Tibial nerve (tissue), 4 donors: ENCODE data around the gene ITPRID1. TPM values are rescaled to one million over a fixed set of nuclear protein-coding genes. Genes with fewer than 3 reads are reported as not detected.
"Not testable (repeated sequence)": the region's sequence is repeated elsewhere in the genome, so short reads cannot be mapped to it uniquely, and the experiment has no call there.

ENCODE experiments used
- DNase-seq, 2 donors: peaks; one replicate each; pipeline ENCODE4 v3.0.0-alpha.2; 2019; ENCODE audit warnings: low spot score in 2 of 2
- H3K27ac ChIP-seq, 4 donors: fragments of 200-600 bp; sonication (generic) in 3 of 4; one replicate each; pipeline ENCODE4 v1.5.1; 2017 to 2019; ENCODE audit warnings: mild to moderate bottlenecking in 1 of 4
- H3K27me3 ChIP-seq, 2 donors: fragments of 200-600 bp; sonication (generic) in 1 of 2; one replicate each; pipeline versions ENCODE4 v1.5.1 to v1.6.0; 2017 to 2019
- H3K36me3 ChIP-seq, 3 donors: fragments of 200-600 bp; sonication (generic); one replicate each; pipeline ENCODE4 v1.5.1; 2018 to 2019
- H3K4me1 ChIP-seq, 4 donors: fragments of 200-600 bp; sonication (generic) in 3 of 4; one replicate each; pipeline ENCODE4 v1.5.1; 2017 to 2019
- H3K4me3 ChIP-seq, 4 donors: fragments of 200-600 bp; sonication (generic) in 3 of 4; one replicate each; pipeline ENCODE4 v1.5.1; 2017 to 2019; ENCODE audit warnings: mild to moderate bottlenecking in 1 of 4, moderate library complexity in 1 of 4
- H3K9me3 ChIP-seq, 4 donors: fragments of 200-600 bp; sonication (generic) in 3 of 4; one replicate each; pipeline ENCODE4 v1.5.1; 2017 to 2019
- EP300 ChIP-seq, 2 donors: sonication (generic); formaldehyde crosslinking; IDR thresholded peaks; one replicate each; pipeline ENCODE4 v1.6.1; 2017; ENCODE audit warnings: antibody characterized with exemption in 2 of 2, mild to moderate bottlenecking in 1 of 2
- POLR2A ChIP-seq, 2 donors: fragments of 450-650 bp; IDR thresholded peaks; one replicate each; pipeline ENCODE4 v1.6.1; 2017; ENCODE audit warnings: antibody characterized with exemption in 2 of 2, mild to moderate bottlenecking in 2 of 2, moderate library complexity in 2 of 2
- WGBS, 2 donors: methylation state at CpG; one replicate each; pipeline ENCODE4 v1.1.5; 2018; 5-methylcytosine and 5-hydroxymethylcytosine counted together
- total RNA-seq, 4 donors: library from RNA; depleted of rRNA; stranded (reverse); fragments of >200 nt; gene quantifications; one replicate each; pipeline ENCODE4 v1.1.0, GENCODE V29; 2016
- TF ChIP-seq, protein P1 (sequence below), 5 experiments: fragments of 200-600 bp in 3 of 5; fragments of 450-650 bp in 2 of 5; sonication (generic) in 3 of 5; IDR thresholded peaks; one replicate each; pipeline ENCODE4 v1.5.1; 2016 to 2019; ENCODE audit warnings: antibody characterized with exemption in 5 of 5, mild to moderate bottlenecking in 3 of 5, moderate library complexity in 2 of 5

Gene ITPRID1
- not detected for total RNA-seq

DNA sequence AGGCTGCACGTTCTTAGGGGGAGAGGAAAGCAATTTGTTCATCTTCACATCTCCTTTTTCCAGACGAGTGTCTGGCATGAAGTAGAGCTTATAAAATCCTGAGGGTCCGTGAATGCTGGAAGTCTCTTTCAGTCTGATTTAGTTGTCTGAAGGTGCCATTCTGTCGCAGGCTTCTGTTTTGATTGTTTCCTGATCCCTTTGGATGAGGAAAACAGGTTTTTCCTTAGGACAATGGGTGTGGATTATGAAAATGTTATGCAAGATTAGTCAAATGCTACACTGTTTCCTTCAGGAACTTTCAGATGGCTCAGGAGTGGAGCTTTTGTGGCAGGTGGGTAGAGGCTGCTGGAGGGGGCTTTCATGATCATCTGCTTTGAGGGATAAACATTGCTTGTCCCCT is at the start of gene ITPRID1:
TSS of gene ITPRID1 (plus strand) at position 301 of the 400 bp plus-strand sequence. CDS start 38,935 bp downstream, outside the sequence.
- no peaks in the 10 kb centered on the region for H3K9me3 ChIP-seq
- TF ChIP-seq POLR2A (IDR thresholded peaks at IDR 0.05) (no peak), EP300 (IDR thresholded peaks at IDR 0.05) (no peak)
- TF ChIP-seq, protein P1, sequence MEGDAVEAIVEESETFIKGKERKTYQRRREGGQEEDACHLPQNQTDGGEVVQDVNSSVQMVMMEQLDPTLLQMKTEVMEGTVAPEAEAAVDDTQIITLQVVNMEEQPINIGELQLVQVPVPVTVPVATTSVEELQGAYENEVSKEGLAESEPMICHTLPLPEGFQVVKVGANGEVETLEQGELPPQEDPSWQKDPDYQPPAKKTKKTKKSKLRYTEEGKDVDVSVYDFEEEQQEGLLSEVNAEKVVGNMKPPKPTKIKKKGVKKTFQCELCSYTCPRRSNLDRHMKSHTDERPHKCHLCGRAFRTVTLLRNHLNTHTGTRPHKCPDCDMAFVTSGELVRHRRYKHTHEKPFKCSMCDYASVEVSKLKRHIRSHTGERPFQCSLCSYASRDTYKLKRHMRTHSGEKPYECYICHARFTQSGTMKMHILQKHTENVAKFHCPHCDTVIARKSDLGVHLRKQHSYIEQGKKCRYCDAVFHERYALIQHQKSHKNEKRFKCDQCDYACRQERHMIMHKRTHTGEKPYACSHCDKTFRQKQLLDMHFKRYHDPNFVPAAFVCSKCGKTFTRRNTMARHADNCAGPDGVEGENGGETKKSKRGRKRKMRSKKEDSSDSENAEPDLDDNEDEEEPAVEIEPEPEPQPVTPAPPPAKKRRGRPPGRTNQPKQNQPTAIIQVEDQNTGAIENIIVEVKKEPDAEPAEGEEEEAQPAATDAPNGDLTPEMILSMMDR (IDR thresholded peaks at IDR 0.05): no peak
- 46 to 64% methylated on average over 4 of the region's 4 CpGs for WGBS, 2 donors
- no peaks in the 10 kb centered on the region for H3K4me1 ChIP-seq
- DNase-seq: no peak
- H3K36me3 ChIP-seq: no peaks in the 10 kb centered on the region
- no peak within 1 kb of the TSS for H3K27ac ChIP-seq
- H3K4me3 ChIP-seq: no peak within 1 kb of the TSS
- no peaks in the 10 kb centered on the region for H3K27me3 ChIP-seq

DNA sequence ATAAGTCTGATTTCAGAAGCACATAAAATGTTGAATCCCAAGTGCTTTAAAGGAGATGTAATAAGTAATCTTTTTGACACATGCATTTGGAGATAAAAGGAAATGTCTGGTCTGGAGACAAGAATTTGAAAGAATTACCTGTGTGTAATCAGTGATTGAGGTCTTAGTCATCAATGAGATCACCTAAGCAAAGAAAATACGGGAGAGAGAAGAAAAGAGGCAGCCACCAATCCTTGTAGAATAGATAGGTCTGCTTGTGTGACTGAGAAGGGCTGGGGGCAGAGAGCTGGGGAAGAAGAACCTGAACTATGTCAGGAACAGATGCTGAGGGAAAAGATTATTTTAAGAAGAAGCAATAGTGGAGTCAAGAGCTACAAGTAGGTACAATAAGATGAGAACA is 49.3 kb upstream of the ITPRID1 start:
- Histone ChIP-seq H3K4me1 (no peaks in the 10 kb centered on the region), H3K27ac (no peak overlapping the region), H3K27me3 (no peaks in the 10 kb centered on the region), H3K36me3 (no peaks in the 10 kb centered on the region), H3K4me3 (no peak overlapping the region), H3K9me3 (no peaks in the 10 kb centered on the region)
- no peak for DNase-seq
- TF ChIP-seq POLR2A (IDR thresholded peaks at IDR 0.05) (no peak), EP300 (IDR thresholded peaks at IDR 0.05) (no peak)
- TF ChIP-seq, protein P1 (IDR thresholded peaks at IDR 0.05): no peak
- 76 to 81% methylated on average over 1 of the region's 1 CpG for WGBS, 2 donors

DNA sequence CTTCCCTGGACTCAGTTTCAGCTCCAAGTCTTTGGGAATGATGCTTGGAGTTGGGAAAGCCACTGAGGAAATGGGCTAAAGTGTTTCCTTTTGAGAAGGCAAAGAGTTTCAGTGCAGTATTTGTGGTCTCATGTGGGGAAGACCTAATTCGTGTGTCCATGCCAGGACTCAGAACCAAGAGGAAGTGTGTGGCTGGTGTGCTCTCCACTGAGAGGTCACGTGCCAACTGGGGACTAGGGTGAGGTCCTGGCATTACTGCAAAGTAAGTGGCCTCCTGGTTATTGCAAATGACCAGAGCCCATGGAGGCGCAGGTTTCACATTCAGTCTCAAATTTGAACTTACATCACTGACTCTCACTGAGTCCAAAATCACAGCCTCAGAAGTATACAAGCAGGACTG is 48.6 kb upstream of the ITPRID1 start:
- DNase-seq: peak in 1 of 2 donors; percentile 10
- H3K36me3 ChIP-seq: no peaks in the 10 kb centered on the region
- 60 to 65% methylated on average over 3 of the region's 3 CpGs for WGBS, 2 donors
- H3K27ac ChIP-seq: no peak overlapping the region
- H3K27me3 ChIP-seq: no peaks in the 10 kb centered on the region
- H3K4me1 ChIP-seq: no peaks in the 10 kb centered on the region
- no peak overlapping the region for H3K4me3 ChIP-seq
- TF ChIP-seq, protein P1 (IDR thresholded peaks at IDR 0.05): no peak
- TF ChIP-seq EP300 (IDR thresholded peaks at IDR 0.05) (no peak), POLR2A (IDR thresholded peaks at IDR 0.05) (no peak)
- no peaks in the 10 kb centered on the region for H3K9me3 ChIP-seq

DNA sequence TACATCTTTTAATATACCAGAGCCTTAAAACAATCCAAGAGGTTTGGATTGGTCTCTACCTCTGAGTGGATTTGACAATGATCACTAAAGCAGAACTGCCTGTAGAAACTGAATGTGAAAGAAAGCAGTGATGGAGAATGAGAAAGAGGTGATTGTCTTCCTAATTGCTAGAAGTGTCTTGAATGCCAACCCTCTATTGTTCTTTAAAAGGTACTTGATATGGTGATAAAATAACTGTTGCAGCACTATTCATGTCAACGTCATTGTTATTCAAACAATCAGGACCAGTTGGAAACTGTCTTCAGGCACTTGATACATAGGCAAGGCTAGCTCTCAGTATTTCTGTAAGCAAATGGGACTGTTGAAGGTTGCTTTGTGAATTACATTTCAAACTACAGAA is 47.9 kb upstream of the ITPRID1 start:
- Histone ChIP-seq H3K9me3 (no peaks in the 10 kb centered on the region), H3K27me3 (no peaks in the 10 kb centered on the region), H3K36me3 (no peaks in the 10 kb centered on the region), H3K4me3 (no peak overlapping the region), H3K27ac (no peak overlapping the region), H3K4me1 (no peaks in the 10 kb centered on the region)
- no peak for DNase-seq
- TF ChIP-seq POLR2A (IDR thresholded peaks at IDR 0.05): no peak
- TF ChIP-seq EP300 (IDR thresholded peaks at IDR 0.05): no peak
- TF ChIP-seq, protein P1 (IDR thresholded peaks at IDR 0.05): no peak
- WGBS, 2 donors: 25 to 39% methylated on average over 1 of the region's 1 CpG

DNA sequence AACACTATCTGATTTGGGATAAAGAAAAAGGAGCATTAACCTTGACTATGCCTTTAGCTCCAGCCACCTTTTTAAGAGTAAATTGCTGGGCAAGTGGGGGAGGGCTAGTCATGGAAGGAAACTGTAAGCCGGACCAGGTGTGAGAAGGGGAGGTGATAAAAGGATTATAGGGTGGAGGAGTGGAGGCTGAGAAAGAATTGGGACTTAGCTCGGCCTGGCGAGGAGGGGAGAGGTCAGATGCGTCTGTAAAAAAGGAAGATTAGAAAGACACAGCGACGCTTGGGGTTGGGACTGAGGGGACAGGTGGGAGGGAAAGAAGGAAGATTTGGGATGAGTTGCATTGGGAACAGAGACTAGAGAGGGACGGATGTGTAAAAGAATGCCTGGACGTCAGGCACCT is 43.0 kb upstream of the ITPRID1 start:
- not testable (repeated sequence) for H3K27ac ChIP-seq, H3K4me3 ChIP-seq, H3K27me3 ChIP-seq, H3K9me3 ChIP-seq, H3K4me1 ChIP-seq, DNase-seq, H3K36me3 ChIP-seq
- WGBS, 2 donors: 69 to 83% methylated on average over 8 of the region's 8 CpGs

DNA sequence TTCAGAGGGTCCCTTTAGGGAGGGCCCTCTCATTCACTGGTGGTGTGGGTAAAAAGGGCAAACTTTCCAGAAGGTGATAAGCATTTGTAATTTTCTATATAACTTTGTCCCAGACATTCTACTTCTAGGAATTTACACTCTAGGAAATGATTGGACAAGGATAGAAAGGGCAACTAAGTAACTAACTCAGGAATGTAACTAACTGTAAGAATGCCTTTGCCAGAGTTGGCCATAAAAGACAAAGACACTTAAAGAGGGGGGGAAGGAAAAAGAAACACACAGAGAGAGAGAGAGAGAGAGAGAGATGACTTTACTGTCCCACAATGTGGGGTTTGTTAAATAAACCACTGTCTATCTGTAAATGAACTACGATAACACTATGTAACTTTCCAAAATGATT is 38.5 kb upstream of the ITPRID1 start:
- Histone ChIP-seq H3K36me3 (no peaks in the 10 kb centered on the region), H3K4me1 (peaks cover 0 to 8% (median 0%) of the 10 kb centered on the region in 4 donors), H3K27me3 (no peaks in the 10 kb centered on the region), H3K9me3 (no peaks in the 10 kb centered on the region), H3K27ac (no peak overlapping the region), H3K4me3 (no peak overlapping the region)
- 35 to 42% methylated on average over 1 of the region's 1 CpG for WGBS, 2 donors
- TF ChIP-seq, protein P1 (IDR thresholded peaks at IDR 0.05): no peak
- TF ChIP-seq EP300 (IDR thresholded peaks at IDR 0.05) (no peak), POLR2A (IDR thresholded peaks at IDR 0.05) (no peak)
- no peak for DNase-seq
